Mammary epithelial cell (primary cell): ENCODE data around the gene TRIM43B.
"Not testable (repeated sequence)": the region's sequence is repeated elsewhere in the genome, so short reads cannot be mapped to it uniquely, and the experiment has no call there.

Experiments used
- EZH2 ChIP-seq: IDR thresholded peaks from 2 replicates; pipeline ENCODE4 v1.6.1; 2012; ENCODE audit warnings: low read length, inconsistent platforms, borderline replicate concordance
- TF ChIP-seq, protein P1 (sequence below), 2 donors: IDR thresholded peaks in 1 of 2; conservative IDR thresholded peaks in 1 of 2; 2 replicates each; pipeline ENCODE4 v1.5.1; 2011 to 2012; ENCODE audit warnings: inconsistent platforms in 2 of 2, low read length in 2 of 2, mild to moderate bottlenecking in 2 of 2, control low read depth in 1 of 2, low read depth in 1 of 2; ENCODE audit not compliant: insufficient read depth in 1 of 2; ENCODE audit errors: extremely low read depth in 1 of 2

DNA sequence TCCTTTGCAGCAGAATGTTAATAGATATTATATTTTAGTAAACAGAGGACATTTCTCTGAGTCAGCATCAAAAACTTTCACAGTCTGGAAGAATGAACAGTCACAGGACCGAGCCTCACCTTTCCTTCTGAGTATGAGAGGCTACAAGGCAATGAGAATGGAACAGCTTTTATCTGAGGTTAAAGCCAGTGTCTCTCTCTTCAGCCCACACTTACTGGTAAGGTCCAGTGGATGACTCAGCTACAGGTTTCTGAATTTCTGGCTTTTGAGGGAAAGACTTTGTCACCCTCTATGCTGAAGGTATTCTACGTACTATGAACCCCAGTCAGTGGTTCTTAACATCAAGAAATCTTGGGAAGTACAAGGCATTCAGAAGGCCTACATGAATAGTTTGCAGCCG is 9.5 kb downstream of the TRIM43B start:
- TF ChIP-seq EZH2, result not testable (repeated sequence)
- TF ChIP-seq, protein P1, sequence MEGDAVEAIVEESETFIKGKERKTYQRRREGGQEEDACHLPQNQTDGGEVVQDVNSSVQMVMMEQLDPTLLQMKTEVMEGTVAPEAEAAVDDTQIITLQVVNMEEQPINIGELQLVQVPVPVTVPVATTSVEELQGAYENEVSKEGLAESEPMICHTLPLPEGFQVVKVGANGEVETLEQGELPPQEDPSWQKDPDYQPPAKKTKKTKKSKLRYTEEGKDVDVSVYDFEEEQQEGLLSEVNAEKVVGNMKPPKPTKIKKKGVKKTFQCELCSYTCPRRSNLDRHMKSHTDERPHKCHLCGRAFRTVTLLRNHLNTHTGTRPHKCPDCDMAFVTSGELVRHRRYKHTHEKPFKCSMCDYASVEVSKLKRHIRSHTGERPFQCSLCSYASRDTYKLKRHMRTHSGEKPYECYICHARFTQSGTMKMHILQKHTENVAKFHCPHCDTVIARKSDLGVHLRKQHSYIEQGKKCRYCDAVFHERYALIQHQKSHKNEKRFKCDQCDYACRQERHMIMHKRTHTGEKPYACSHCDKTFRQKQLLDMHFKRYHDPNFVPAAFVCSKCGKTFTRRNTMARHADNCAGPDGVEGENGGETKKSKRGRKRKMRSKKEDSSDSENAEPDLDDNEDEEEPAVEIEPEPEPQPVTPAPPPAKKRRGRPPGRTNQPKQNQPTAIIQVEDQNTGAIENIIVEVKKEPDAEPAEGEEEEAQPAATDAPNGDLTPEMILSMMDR (conservative IDR thresholded peaks at IDR 0.05 in 1 of 2, IDR thresholded peaks at IDR 0.05 in 1 of 2; ENCODE audit: extremely low read depth in 1 of 2, insufficient read depth in 1 of 2, low read depth in 1 of 2, low read length in 2 of 2), result not testable (repeated sequence)
